Ovary (tissue), 9 donors: ENCODE results near the gene HSD3B7. TPM values are rescaled to one million over a fixed set of nuclear protein-coding genes. Genes with fewer than 3 reads are reported as not detected.

ENCODE experiments used
- DNase-seq, 5 donors: peaks; one replicate each; pipeline ENCODE4 v3.0.0-alpha.2; 2019 to 2020
- H3K27ac ChIP-seq, 2 donors: fragments of 200-600 bp; one replicate each; pipeline versions ENCODE4 v1.5.1 to v1.8.0; 2019 to 2022
- H3K27me3 ChIP-seq: fragments of 200-600 bp; one replicate; pipeline ENCODE4 v1.8.0; 2022
- H3K36me3 ChIP-seq: fragments of 200-600 bp; sonication (generic); one replicate; pipeline ENCODE4 v1.5.1; 2019
- H3K4me1 ChIP-seq: one replicate; pipeline ENCODE4 v1.8.1; 2013; ENCODE audit warnings: mild to moderate bottlenecking, moderate library complexity; ENCODE audit not compliant: insufficient read depth
- H3K4me3 ChIP-seq: fragments of 200-600 bp; sonication (generic); one replicate; pipeline ENCODE4 v1.5.1; 2017
- H3K9me3 ChIP-seq, 2 donors: fragments of 200-600 bp in 1 of 2; sonication (generic) in 1 of 2; one replicate each; pipeline versions ENCODE4 v1.5.1 to v1.8.1; 2013 to 2019; ENCODE audit warnings: mild to moderate bottlenecking in 1 of 2, moderate library complexity in 1 of 2
- CTCF ChIP-seq, 3 donors: fragments of 450-650 bp in 2 of 3; fragments of 200-600 bp in 1 of 3; IDR thresholded peaks; one replicate each; pipeline versions ENCODE4 v1.5.1 to v1.8.0; 2016 to 2022; ENCODE audit warnings: antibody characterized with exemption in 3 of 3, mild to moderate bottlenecking in 1 of 3
- EP300 ChIP-seq: sonication (generic); formaldehyde crosslinking; IDR thresholded peaks from one replicate; pipeline ENCODE4 v1.6.1; 2017; ENCODE audit warnings: antibody characterized with exemption
- POLR2A ChIP-seq: fragments of 450-650 bp; IDR thresholded peaks from one replicate; pipeline ENCODE4 v1.6.1; 2017; ENCODE audit warnings: antibody characterized with exemption, mild to moderate bottlenecking, moderate library complexity
- WGBS, 3 donors: extraction: QIAGEN DNeasy Blood & Tissue Kit in 1 of 3; methylation state at CpG; one replicate each; pipeline versions ENCODE4 v1.1.5 to v1.1.7; 2013 to 2017; 5-methylcytosine and 5-hydroxymethylcytosine counted together
- intact Hi-C, 4 donors: fragments of 100-400 bp; cut with DNase I; formaldehyde crosslinking; loops; one replicate each; pipeline versions ENCODE4 v1.11.0 to v1.15.1; 2022 to 2023
- polyA plus RNA-seq, 2 donors: library from polyadenylated mRNA; stranded (reverse); fragments of 200-250 nt in 1 of 2; fragments of 350-450 nt in 1 of 2; fragmentation: Illumina TruSeq in 1 of 2; extraction: RNeasy Lipid Tissue Mini Kit (QIAGEN cat#74804) in 1 of 2; gene quantifications; one replicate each; pipeline ENCODE4 v1.2.3, GENCODE V29; 2013 to 2014
- total RNA-seq, 7 donors: library from RNA; depleted of rRNA in 2 of 7; stranded (reverse); fragments of >200 nt in 2 of 7; fragmentation: NEBNext Ultra II Directional in 3 of 7; extraction: Animal tissue kit (Norgen Biotek cat#: 25700) in 3 of 7; gene quantifications; one replicate each; pipeline versions ENCODE4 v1.1.0 to v1.2.4, GENCODE V29; 2016 to 2023
- donor health status: DM: no; HTN: no; CAD: no; lungs with moderate emphysema.
- donor health status: DM: no; HTN: no; CAD: no.
- donor health status: Bipolar disorder and iron deficiency.
- donor health status: DM: yes; HTN: yes; CAD: no.
- donor health status: DM: no; HTN: no; CAD: no.
- donor health status: DM: yes; HTN: yes; CAD: no.

HSD3B7 gene
- total and polyA plus RNA-seq, 9 donors, result 3.9 to 24.5 (median 9.9) TPM

- no peak overlapping the region for H3K27ac ChIP-seq
These were observed 558 bp downstream of the HSD3B7 start for GRCh38 chr16:30985401-30986128.

GRCh38 chr16:30986129-30986991 is 1.4 kb downstream of the HSD3B7 start:
- Histone ChIP-seq H3K36me3 (no peaks in the 10 kb centered on the region), H3K4me1 (peaks cover 8% of the 10 kb centered on the region), H3K27me3 (no peaks in the 10 kb centered on the region), H3K4me3 (no peak overlapping the region), H3K9me3 (no peaks in the 10 kb centered on the region), H3K27ac (peak overlapping the region in 1 of 2 donors; percentile 12)
- DNase-seq, result no peak
- TF ChIP-seq POLR2A (no peak), EP300 (no peak), CTCF (IDR thresholded peaks at IDR 0.05) (no peak)
- 84 to 89% (median 86%) methylated on average over 29 of the region's 29 CpGs for WGBS, 3 donors
- intact Hi-C loops, result loop anchor here (5.0 to 10.0 kb wide), 5 partner anchors 48 to 888 kb away; partner anchors contain the start of genes ZNF843 (in 4 of the 4), ZNF267 (in 2 of the 4) and STX4 (in 1 of the 4)

More at GRCh38 chr16:30985401-30986128, 558 bp downstream of the HSD3B7 start:
- TF ChIP-seq EP300 (no peak), POLR2A (no peak), CTCF (IDR thresholded peaks at IDR 0.05) (no peak)
- intact Hi-C loops, result loop anchor here (2.0 to 10.0 kb wide), 6 partner anchors 49 to 889 kb away; partner anchors contain the start of genes ZNF843 (in 4 of the 4), ZNF267 (in 2 of the 4) and STX4 (in 1 of the 4)
- Histone ChIP-seq H3K36me3 (no peaks in the 10 kb centered on the region), H3K4me1 (peaks cover 8% of the 10 kb centered on the region), H3K27me3 (no peaks in the 10 kb centered on the region), H3K9me3 (no peaks in the 10 kb centered on the region), H3K4me3 (peak overlapping the region; percentile 42)
- 35 to 51% (median 44%) methylated on average over 18 to 20 of the region's 20 CpGs for WGBS, 3 donors
- DNase-seq, result peak in 4 of 5 donors; percentile 46 to 63 (median 52)

- H3K4me1 ChIP-seq, result peaks cover 8% of the 10 kb centered on the region
- H3K27ac ChIP-seq, result no peak overlapping the region
- intact Hi-C loops, result loop anchor here (5.0 to 10.0 kb wide), 5 partner anchors 47 to 887 kb away; partner anchors contain the start of genes ZNF843 (in 4 of the 4), ZNF267 (in 2 of the 4) and STX4 (in 1 of the 4)
- H3K9me3 ChIP-seq, result no peaks in the 10 kb centered on the region
- DNase-seq, result no peak
- no peak for TF ChIP-seq POLR2A
- no peak for TF ChIP-seq CTCF (IDR thresholded peaks at IDR 0.05)
- TF ChIP-seq EP300, result no peak
- H3K36me3 ChIP-seq, result no peaks in the 10 kb centered on the region
- no peak overlapping the region for H3K4me3 ChIP-seq
- no peaks in the 10 kb centered on the region for H3K27me3 ChIP-seq
- WGBS, 3 donors, result 89 to 93% (median 92%) methylated on average over 29 to 30 of the region's 30 CpGs
These were observed 2.7 kb downstream of the HSD3B7 start for GRCh38 chr16:30987581-30988190.
